HFF-Myc (cell line): ENCODE results near the gene ST6GALNAC3.

Experiments
- DNase-seq: peaks from one replicate; pipeline ENCODE4 v3.0.0-alpha.2; 2011; ENCODE audit warnings: low read depth; ENCODE audit errors: extremely low read depth
- H3K4me3 ChIP-seq: replicated peaks from 2 replicates; pipeline ENCODE4 v1.5.1; 2011; ENCODE audit warnings: low read depth, mild to moderate bottlenecking, control low read depth, low read length
- CTCF ChIP-seq: IDR thresholded peaks from 2 replicates; pipeline ENCODE4 v1.5.1; 2012; ENCODE audit warnings: mild to moderate bottlenecking, low read depth, low read length, control low read depth; ENCODE audit errors: missing control alignments

Gene ST6GALNAC3

GRCh38 chr1:76136894-76137293, 62.3 kb downstream of the ST6GALNAC3 start:
- H3K4me3 ChIP-seq, result no peak overlapping the region
- DNase-seq, result no peak
- TF ChIP-seq CTCF, result no peak

GRCh38 chr1:76137746-76138145, 63.2 kb downstream of the ST6GALNAC3 start:
- no peak overlapping the region for H3K4me3 ChIP-seq
- no peak for TF ChIP-seq CTCF
- DNase-seq, result no peak

GRCh38 chr1:76138217-76138616, 63.7 kb downstream of the ST6GALNAC3 start:
- TF ChIP-seq CTCF, result no peak
- H3K4me3 ChIP-seq, result no peak overlapping the region
- DNase-seq, result no peak

DNA sequence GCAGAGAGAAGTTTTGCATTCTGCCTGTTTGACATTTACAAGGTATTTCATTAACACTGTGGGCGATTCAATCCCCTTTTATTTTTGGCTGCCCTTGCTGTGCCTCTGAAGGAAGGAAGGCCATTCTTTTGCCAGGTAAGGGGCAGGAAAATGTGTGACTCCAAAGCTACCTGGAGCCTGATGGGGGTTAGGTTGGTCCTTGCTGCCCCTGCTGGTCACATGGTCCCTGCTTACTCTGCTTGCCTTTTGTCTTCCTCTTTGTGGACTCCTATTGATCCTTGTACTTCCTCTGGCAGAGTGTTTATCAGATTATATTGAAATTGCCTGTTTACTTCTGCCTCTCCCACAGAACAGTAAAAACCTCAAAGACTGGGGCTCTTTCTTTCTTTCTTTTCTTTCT, 65.7 kb downstream of the ST6GALNAC3 start:
- no peak overlapping the region for H3K4me3 ChIP-seq
- DNase-seq, result no peak
- peak; percentile 17 for TF ChIP-seq CTCF

DNA sequence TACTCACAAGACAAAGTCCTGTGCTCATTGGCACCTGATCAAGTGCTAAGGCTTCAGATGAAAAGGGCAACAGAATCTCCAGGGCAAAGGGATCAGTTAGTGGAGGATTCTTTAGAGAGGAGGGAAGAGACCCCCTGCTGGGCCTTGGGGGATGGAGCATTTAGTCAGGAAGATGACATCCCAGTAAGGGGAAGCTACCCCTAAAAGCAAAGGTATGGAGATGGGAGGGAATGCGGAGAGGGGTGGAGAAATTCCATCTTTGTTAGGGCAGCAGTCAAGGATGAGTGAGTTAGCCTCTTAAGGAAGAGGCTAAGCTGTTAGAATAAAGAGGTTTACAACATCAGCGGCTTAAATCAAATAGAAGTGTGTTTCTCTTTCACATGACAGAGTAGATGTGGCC, 67.4 kb downstream of the ST6GALNAC3 start:
- TF ChIP-seq CTCF, result no peak
- no peak for DNase-seq
- H3K4me3 ChIP-seq, result no peak overlapping the region

DNA sequence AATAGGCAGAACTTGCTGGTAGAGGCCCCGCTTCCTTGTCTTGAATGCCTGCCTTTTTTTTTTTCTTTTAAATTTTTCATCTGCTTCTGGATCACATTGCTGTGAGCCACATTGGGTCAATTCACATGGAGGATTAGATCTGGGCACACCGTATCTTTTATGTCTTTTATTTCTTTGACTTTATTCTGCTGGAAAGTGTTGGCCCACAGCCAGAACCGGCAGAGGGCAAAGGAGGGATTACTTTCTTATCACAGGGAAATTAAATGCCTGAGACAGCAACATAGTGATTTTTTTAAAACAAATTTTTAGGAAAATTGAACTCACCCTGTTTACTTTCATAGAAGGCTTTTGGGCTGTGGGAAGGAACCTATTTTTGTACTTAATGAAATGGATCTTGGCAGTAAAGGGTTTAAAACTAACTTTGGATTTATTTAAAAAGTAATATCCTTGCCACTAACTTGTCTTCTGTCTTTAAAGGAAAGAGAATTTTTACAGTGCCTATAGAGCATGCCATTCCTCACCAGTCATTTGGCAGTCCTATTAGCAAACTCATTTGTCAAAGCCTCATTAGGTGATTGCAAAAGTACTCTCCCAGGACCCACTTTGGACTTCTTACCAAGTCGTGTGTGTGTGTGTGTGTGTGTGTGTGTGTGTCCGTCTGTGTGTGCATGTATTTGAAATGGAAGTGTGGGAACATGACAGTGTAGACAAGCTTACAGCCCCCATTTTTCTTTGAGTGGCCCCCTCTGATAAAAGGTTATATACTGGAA, 68.4 kb downstream of the ST6GALNAC3 start:
- TF ChIP-seq CTCF, result no peak
- no peak overlapping the region for H3K4me3 ChIP-seq
- DNase-seq, result no peak

DNA sequence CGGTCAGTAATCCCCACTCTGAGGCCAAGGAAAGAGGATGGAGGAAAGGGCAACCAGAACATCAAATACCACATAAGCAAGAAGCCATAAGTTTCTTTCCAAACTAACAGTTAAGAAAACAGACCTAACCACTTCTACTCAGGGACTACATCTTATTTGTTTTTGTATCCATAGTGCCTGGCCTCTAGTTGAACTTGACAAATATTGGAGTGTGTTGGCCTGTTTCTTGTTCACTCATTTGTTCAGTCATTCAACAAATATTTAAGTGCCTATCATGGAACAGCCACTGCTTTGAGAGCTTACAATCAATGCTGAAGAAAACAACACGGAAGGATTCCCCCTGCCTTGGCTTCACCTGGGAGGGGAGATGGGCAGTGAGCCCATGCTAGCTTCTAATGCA, 69.7 kb downstream of the ST6GALNAC3 start:
- TF ChIP-seq CTCF, result no peak
- no peak overlapping the region for H3K4me3 ChIP-seq
- DNase-seq, result no peak
